ENCODE data around the gene SEMA7A.

Gene SEMA7A

GRCh38 chr15:74415966-74416916 lies 17.5 kb downstream of the SEMA7A start:
- no peak for DNase-seq
- H3K27ac ChIP-seq (ENCODE audit: insufficient read depth, low read length, poor library complexity, severe bottlenecking) = no peak overlapping the region
- H3K27me3 ChIP-seq (replicated peaks; ENCODE audit: control insufficient read depth, insufficient read depth, low read length, poor library complexity, severe bottlenecking) = no peaks in the 10 kb centered on the region
- no peak overlapping the region for H3K4me3 ChIP-seq (ENCODE audit: insufficient read depth, low read depth, low read length, poor library complexity, severe bottlenecking)
- no peaks in the 10 kb centered on the region for H3K9me3 ChIP-seq (ENCODE audit: control insufficient read depth, low read length)
- no peaks in the 10 kb centered on the region for H3K4me1 ChIP-seq (ENCODE audit: control insufficient read depth, insufficient read depth, low read length, poor library complexity, severe bottlenecking)
- no peaks in the 10 kb centered on the region for H3K36me3 ChIP-seq (ENCODE audit: control insufficient read depth, insufficient read depth, low read length)

DNA sequence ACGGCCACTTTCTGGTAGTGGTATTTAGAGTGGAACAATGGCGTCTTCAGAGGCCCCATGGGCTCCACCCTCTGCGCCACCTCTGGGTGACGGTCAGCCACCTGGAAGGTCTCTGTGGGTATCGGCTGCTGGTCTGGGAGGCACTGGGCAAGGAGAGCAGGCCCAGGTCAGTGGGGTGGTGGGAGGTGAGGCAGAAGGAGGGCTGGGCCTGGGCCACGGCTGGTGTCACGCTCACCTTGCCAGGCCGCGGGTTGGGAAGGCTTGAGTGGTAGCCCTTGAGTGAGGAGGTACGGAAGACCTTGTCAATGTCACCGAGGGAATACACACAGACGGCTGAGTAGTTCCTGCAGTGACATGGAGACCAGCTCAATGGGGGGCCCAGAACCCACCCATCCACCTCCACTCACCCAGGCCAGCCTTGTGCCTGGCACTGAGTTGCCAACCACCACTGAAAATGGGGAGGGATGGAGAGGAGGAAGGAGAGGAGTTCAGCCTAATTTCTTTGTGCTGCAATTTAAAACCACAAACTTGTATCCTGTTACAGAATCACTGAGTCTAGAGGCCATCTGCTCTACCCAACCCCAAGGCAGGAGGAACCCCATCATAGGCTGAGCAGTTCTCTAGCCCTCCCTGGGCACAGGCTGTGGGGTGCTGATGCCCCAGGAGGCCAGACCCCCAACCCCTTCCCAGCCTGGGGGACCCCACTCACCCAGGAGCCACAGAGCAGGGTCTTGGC lies 19.0 kb downstream of the SEMA7A start:
- Histone ChIP-seq H3K27me3 (replicated peaks; ENCODE audit: control insufficient read depth, insufficient read depth, low read length, poor library complexity, severe bottlenecking) (no peaks in the 10 kb centered on the region), H3K4me3 (ENCODE audit: insufficient read depth, low read depth, low read length, poor library complexity, severe bottlenecking) (no peak overlapping the region), H3K4me1 (ENCODE audit: control insufficient read depth, insufficient read depth, low read length, poor library complexity, severe bottlenecking) (no peaks in the 10 kb centered on the region), H3K36me3 (ENCODE audit: control insufficient read depth, insufficient read depth, low read length) (no peaks in the 10 kb centered on the region), H3K9me3 (ENCODE audit: control insufficient read depth, low read length) (no peaks in the 10 kb centered on the region), H3K27ac (ENCODE audit: insufficient read depth, low read length, poor library complexity, severe bottlenecking) (no peak overlapping the region)
- no peak for DNase-seq

DNA sequence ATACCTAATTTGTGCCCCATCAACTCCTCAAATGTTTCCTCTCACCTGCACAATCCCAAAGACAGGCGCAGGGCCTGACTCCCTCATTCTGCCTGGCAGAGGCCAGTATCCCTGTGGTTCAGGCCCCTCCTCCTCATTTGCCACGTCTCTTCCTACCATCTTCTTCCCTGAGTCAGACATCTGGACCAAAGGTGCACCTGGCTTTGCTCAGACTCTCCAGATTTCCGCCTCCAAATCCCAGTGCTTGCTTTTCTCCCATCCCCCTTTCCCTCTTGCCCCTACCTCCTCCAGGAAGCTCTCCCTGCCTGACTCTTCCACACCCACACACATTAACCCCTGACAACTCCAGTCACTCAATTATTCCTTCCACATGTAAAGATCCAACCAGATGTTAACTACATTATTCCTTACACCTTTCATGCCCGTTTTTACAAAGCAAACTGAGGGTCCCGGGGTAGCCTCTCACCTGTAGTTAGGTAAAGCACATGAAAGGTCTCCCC lies 19.6 kb downstream of the SEMA7A start:
- Histone ChIP-seq H3K4me3 (ENCODE audit: insufficient read depth, low read depth, low read length, poor library complexity, severe bottlenecking) (no peak overlapping the region), H3K27me3 (replicated peaks; ENCODE audit: control insufficient read depth, insufficient read depth, low read length, poor library complexity, severe bottlenecking) (no peaks in the 10 kb centered on the region), H3K4me1 (ENCODE audit: control insufficient read depth, insufficient read depth, low read length, poor library complexity, severe bottlenecking) (no peaks in the 10 kb centered on the region), H3K9me3 (ENCODE audit: control insufficient read depth, low read length) (no peaks in the 10 kb centered on the region), H3K36me3 (ENCODE audit: control insufficient read depth, insufficient read depth, low read length) (no peaks in the 10 kb centered on the region), H3K27ac (ENCODE audit: insufficient read depth, low read length, poor library complexity, severe bottlenecking) (no peak overlapping the region)
- no peak for DNase-seq

DNA sequence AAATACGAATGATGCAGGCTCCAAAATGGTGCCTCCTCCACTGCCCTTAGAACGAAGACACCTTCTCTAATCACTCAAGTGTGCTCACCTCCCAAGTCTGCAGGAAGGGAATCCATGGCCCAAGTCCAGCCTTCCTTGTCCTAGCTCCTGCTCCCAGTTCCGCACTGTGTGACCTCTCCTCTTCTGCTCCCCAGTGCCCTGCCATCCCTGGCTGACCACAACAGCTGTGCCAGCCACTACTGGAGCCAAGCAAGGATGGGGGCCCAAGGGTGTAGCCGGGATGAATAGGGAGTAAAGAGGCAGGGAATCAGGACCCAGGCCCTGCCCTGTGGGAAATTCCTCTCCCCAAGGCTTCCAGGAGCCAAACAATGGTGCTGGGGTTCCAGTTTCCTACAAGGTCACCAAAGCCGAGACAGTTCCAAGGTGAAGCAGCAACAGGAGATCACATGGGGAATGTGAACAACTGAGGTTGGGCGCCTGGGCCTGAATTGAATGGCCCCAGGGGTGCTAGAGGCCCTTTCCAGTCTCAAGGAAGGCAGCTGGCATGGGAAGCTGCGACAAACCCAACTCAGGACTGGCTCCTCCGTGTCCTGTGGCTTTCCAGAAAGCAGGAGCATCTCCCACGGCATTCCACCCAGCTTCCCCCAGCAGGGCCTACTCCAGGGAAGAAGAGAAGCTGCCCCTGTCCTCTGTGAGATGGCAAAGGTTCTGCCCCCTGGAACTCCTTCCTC lies 20.2 kb downstream of the SEMA7A start:
- no peaks in the 10 kb centered on the region for H3K4me1 ChIP-seq (ENCODE audit: control insufficient read depth, insufficient read depth, low read length, poor library complexity, severe bottlenecking)

GRCh38 chr15:74412159-74412558 lies 21.6 kb downstream of the SEMA7A start:
- no peaks in the 10 kb centered on the region for H3K4me1 ChIP-seq (ENCODE audit: control insufficient read depth, insufficient read depth, low read length, poor library complexity, severe bottlenecking)
- H3K36me3 ChIP-seq (ENCODE audit: control insufficient read depth, insufficient read depth, low read length) = no peaks in the 10 kb centered on the region
- H3K27me3 ChIP-seq (replicated peaks; ENCODE audit: control insufficient read depth, insufficient read depth, low read length, poor library complexity, severe bottlenecking) = no peaks in the 10 kb centered on the region
- H3K4me3 ChIP-seq (ENCODE audit: insufficient read depth, low read depth, low read length, poor library complexity, severe bottlenecking) = no peak overlapping the region
- no peak for DNase-seq
- H3K9me3 ChIP-seq (ENCODE audit: control insufficient read depth, low read length) = no peaks in the 10 kb centered on the region
- H3K27ac ChIP-seq (ENCODE audit: insufficient read depth, low read length, poor library complexity, severe bottlenecking) = no peak overlapping the region

More for the DNA sequence above, 20.2 kb downstream of the SEMA7A start:
- Histone ChIP-seq H3K27ac (ENCODE audit: insufficient read depth, low read length, poor library complexity, severe bottlenecking) (no peak overlapping the region), H3K27me3 (replicated peaks; ENCODE audit: control insufficient read depth, insufficient read depth, low read length, poor library complexity, severe bottlenecking) (no peaks in the 10 kb centered on the region), H3K9me3 (ENCODE audit: control insufficient read depth, low read length) (no peaks in the 10 kb centered on the region), H3K36me3 (ENCODE audit: control insufficient read depth, insufficient read depth, low read length) (no peaks in the 10 kb centered on the region), H3K4me3 (ENCODE audit: insufficient read depth, low read depth, low read length, poor library complexity, severe bottlenecking) (no peak overlapping the region)
- no peak for DNase-seq

DNA sequence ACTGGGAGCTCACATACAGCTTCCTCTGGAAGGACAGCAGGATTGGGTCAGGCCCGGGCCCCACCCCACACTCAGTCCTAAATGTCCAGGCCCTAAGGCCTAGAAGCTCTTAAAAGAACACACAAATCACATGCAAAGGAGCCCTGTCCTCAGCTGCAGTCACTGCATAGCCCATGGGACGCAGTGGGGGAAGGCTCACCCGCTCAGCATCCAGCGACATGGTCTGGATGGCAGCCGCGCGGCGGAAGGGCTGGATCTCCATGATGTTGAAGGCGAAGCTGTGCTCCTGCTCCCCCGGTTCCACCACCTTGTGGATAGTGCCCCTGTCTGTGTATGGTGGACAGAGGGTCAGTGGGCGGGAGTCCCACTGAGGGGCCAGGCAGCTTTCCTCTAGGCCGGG lies 22.1 kb downstream of the SEMA7A start:
- Histone ChIP-seq H3K9me3 (ENCODE audit: control insufficient read depth, low read length) (no peaks in the 10 kb centered on the region), H3K4me1 (ENCODE audit: control insufficient read depth, insufficient read depth, low read length, poor library complexity, severe bottlenecking) (no peaks in the 10 kb centered on the region), H3K36me3 (ENCODE audit: control insufficient read depth, insufficient read depth, low read length) (no peaks in the 10 kb centered on the region), H3K4me3 (ENCODE audit: insufficient read depth, low read depth, low read length, poor library complexity, severe bottlenecking) (no peak overlapping the region), H3K27me3 (replicated peaks; ENCODE audit: control insufficient read depth, insufficient read depth, low read length, poor library complexity, severe bottlenecking) (no peaks in the 10 kb centered on the region), H3K27ac (ENCODE audit: insufficient read depth, low read length, poor library complexity, severe bottlenecking) (no peak overlapping the region)
- no peak for DNase-seq

GRCh38 chr15:74410502-74410901 lies 23.3 kb downstream of the SEMA7A start:
- H3K27me3 ChIP-seq (replicated peaks; ENCODE audit: control insufficient read depth, insufficient read depth, low read length, poor library complexity, severe bottlenecking) = no peaks in the 10 kb centered on the region
- H3K36me3 ChIP-seq (ENCODE audit: control insufficient read depth, insufficient read depth, low read length) = no peaks in the 10 kb centered on the region
- H3K4me3 ChIP-seq (ENCODE audit: insufficient read depth, low read depth, low read length, poor library complexity, severe bottlenecking) = no peak overlapping the region
- DNase-seq = no peak
- H3K27ac ChIP-seq (ENCODE audit: insufficient read depth, low read length, poor library complexity, severe bottlenecking) = no peak overlapping the region
- H3K4me1 ChIP-seq (ENCODE audit: control insufficient read depth, insufficient read depth, low read length, poor library complexity, severe bottlenecking) = no peaks in the 10 kb centered on the region
- H3K9me3 ChIP-seq (ENCODE audit: control insufficient read depth, low read length) = no peaks in the 10 kb centered on the region

GRCh38 chr15:74409225-74409624 lies 24.5 kb downstream of the SEMA7A start:
- Histone ChIP-seq H3K36me3 (ENCODE audit: control insufficient read depth, insufficient read depth, low read length) (no peaks in the 10 kb centered on the region), H3K4me3 (ENCODE audit: insufficient read depth, low read depth, low read length, poor library complexity, severe bottlenecking) (no peak overlapping the region), H3K27me3 (replicated peaks; ENCODE audit: control insufficient read depth, insufficient read depth, low read length, poor library complexity, severe bottlenecking) (no peaks in the 10 kb centered on the region), H3K9me3 (ENCODE audit: control insufficient read depth, low read length) (no peaks in the 10 kb centered on the region), H3K27ac (ENCODE audit: insufficient read depth, low read length, poor library complexity, severe bottlenecking) (no peak overlapping the region), H3K4me1 (ENCODE audit: control insufficient read depth, insufficient read depth, low read length, poor library complexity, severe bottlenecking) (no peaks in the 10 kb centered on the region)
- no peak for DNase-seq

DNA sequence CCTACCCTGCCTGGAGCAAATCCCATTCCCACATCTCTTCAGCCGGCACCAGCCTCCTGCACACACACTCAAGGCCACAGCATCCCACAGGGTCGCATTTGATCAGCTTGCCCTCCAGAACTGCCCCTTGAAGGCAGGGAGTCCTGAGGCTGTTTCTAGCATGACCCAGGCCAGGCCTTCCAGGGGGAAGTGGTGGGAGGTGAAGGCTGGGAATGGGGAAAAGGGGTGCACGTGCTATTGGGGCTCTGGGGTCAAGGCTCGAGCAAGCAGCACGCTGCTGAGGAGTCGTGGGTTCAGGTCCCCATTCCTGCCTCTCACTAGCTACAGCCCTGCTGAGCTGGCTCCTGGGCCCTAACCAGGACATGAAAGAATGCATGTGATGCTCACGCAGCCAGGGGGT lies 24.9 kb downstream of the SEMA7A start:
- no peak for DNase-seq
- no peaks in the 10 kb centered on the region for H3K36me3 ChIP-seq (ENCODE audit: control insufficient read depth, insufficient read depth, low read length)
- no peak overlapping the region for H3K4me3 ChIP-seq (ENCODE audit: insufficient read depth, low read depth, low read length, poor library complexity, severe bottlenecking)
- no peaks in the 10 kb centered on the region for H3K4me1 ChIP-seq (ENCODE audit: control insufficient read depth, insufficient read depth, low read length, poor library complexity, severe bottlenecking)
- no peaks in the 10 kb centered on the region for H3K27me3 ChIP-seq (replicated peaks; ENCODE audit: control insufficient read depth, insufficient read depth, low read length, poor library complexity, severe bottlenecking)
- H3K9me3 ChIP-seq (ENCODE audit: control insufficient read depth, low read length) = no peaks in the 10 kb centered on the region
- H3K27ac ChIP-seq (ENCODE audit: insufficient read depth, low read length, poor library complexity, severe bottlenecking) = no peak overlapping the region
